Heart right ventricle (tissue), 16 donors: ENCODE results near the gene SFT2D3. TPM values are rescaled to one million over a fixed set of nuclear protein-coding genes. Genes with fewer than 3 reads are reported as not detected.

Source experiments
- ATAC-seq, 8 donors: fragments of 200-7000 bp; cut with Tn5 transposase; one replicate each; pipeline ENCODE4 v1.9.1; 2020; ENCODE audit warnings: mild to moderate bottlenecking in 8 of 8, moderate library complexity in 8 of 8, moderate number of reproducible peaks in 1 of 8
- DNase-seq, 2 donors: peaks; one replicate each; pipeline ENCODE4 v3.0.0-alpha.2; 2020
- H3K27ac ChIP-seq, 10 donors: fragments of 200-600 bp; sonication (generic) in 2 of 10; one replicate each; pipeline versions ENCODE4 v1.5.0 to v1.8.0; 2020 to 2022; ENCODE audit warnings: mild to moderate bottlenecking in 3 of 10
- H3K27me3 ChIP-seq, 7 donors: fragments of 200-600 bp; one replicate each; pipeline ENCODE4 v1.8.0; 2021 to 2022; ENCODE audit warnings: mild to moderate bottlenecking in 2 of 7
- H3K36me3 ChIP-seq, 9 donors: fragments of 200-600 bp; sonication (generic) in 1 of 9; one replicate each; pipeline versions ENCODE4 v1.5.0 to v1.8.0; 2020 to 2022; ENCODE audit warnings: mild to moderate bottlenecking in 2 of 9
- H3K4me1 ChIP-seq, 9 donors: fragments of 200-600 bp; sonication (generic) in 1 of 9; one replicate each; pipeline versions ENCODE4 v1.5.0 to v1.8.0; 2020 to 2022; ENCODE audit warnings: mild to moderate bottlenecking in 4 of 9
- H3K4me3 ChIP-seq, 10 donors: fragments of 200-600 bp; sonication (generic) in 2 of 10; one replicate each; pipeline versions ENCODE4 v1.5.0 to v1.8.0; 2020 to 2022; ENCODE audit warnings: mild to moderate bottlenecking in 7 of 10, moderate library complexity in 2 of 10
- H3K9me3 ChIP-seq, 11 donors: fragments of 200-600 bp in 10 of 11; sonication (generic) in 2 of 11; one replicate each; pipeline versions ENCODE4 v1.5.0 to v1.8.0; 2013 to 2022; ENCODE audit warnings: mild to moderate bottlenecking in 2 of 11, control low read depth in 1 of 11, moderate library complexity in 1 of 11
- WGBS, 2 donors: extraction: QIAGEN DNeasy Blood & Tissue Kit; methylation state at CpG; one replicate each; pipeline ENCODE4 v1.1.7; 2013; ENCODE audit warnings: inconsistent platforms in 1 of 2; 5-methylcytosine and 5-hydroxymethylcytosine counted together
- intact Hi-C, 10 donors: fragments of 100-400 bp; cut with DNase I; formaldehyde crosslinking; loops; one replicate each; pipeline versions ENCODE4 v1.11.1 to v1.14.2; 2022
- polyA plus RNA-seq, 2 donors: library from polyadenylated mRNA; stranded (reverse); fragments of 200-250 nt; gene quantifications; one replicate each; pipeline ENCODE4 v1.2.3, GENCODE V29; 2013
- total RNA-seq, 10 donors: library from RNA; stranded (reverse); fragmentation: NEBNext Ultra II Directional in 3 of 10; extraction: Animal tissue kit (Norgen Biotek cat#: 25700) in 3 of 10; gene quantifications; one replicate each; pipeline versions ENCODE4 v1.2.1 to v1.2.4, GENCODE V29; 2021 to 2023
- TF ChIP-seq, protein P1 (sequence below), 9 donors: fragments of 200-600 bp; sonication (generic) in 2 of 9; IDR thresholded peaks; one replicate each; pipeline versions ENCODE4 v1.5.0 to v1.8.0; 2021 to 2022; ENCODE audit warnings: antibody characterized with exemption in 9 of 9, mild to moderate bottlenecking in 5 of 9, moderate library complexity in 1 of 9
- donor health status: Arrhythmogenic right ventricular cardiomyopathy.
- donor health status: ischemic (EF 13 %, LVEDD 7.1; RV severe dilation, severe dysfunction).
- donor health status: healthy with polysubstance abuse.
- donor health status: DM: no; HTN: yes; CAD: no.
- donor health status: DM: no; HTN: no; CAD: no.
- donor health status: ischemic (EF 25% LVEDD 6.9; RV normal size, moderate dysfunction).
- donor health status: ischemic (EF 25% LVEDD 5.7; RV mildly dilated, moderate dysfunction).
- donor health status: healthy.
- donor health status: DM: yes; HTN: yes; CAD: no.
- donor health status: Ischemic cardiomyopathy.
- donor health status: ischemic (EF 35%, LVEDD 5.7; RV mildly dilated, moderate dysfunction).
- donor health status: nonischemic (EF 11% LVEDD 7.7; RV severe dilation, severe dysfunction).
- donor health status: DM: yes; HTN: yes; CAD: no.
- donor health status: PGD.
- donor health status: ischemic (EF 29% LVEDD 5.4; RV normal size, mild dysfunction).
- donor health status: nonischemic (EF 23%, LVEDD 6.1; RV moderate dilation, normal function).

SFT2D3 gene
- total and polyA plus RNA-seq, 12 donors, result 2.2 to 5.6 (median 3.4) TPM

DNA sequence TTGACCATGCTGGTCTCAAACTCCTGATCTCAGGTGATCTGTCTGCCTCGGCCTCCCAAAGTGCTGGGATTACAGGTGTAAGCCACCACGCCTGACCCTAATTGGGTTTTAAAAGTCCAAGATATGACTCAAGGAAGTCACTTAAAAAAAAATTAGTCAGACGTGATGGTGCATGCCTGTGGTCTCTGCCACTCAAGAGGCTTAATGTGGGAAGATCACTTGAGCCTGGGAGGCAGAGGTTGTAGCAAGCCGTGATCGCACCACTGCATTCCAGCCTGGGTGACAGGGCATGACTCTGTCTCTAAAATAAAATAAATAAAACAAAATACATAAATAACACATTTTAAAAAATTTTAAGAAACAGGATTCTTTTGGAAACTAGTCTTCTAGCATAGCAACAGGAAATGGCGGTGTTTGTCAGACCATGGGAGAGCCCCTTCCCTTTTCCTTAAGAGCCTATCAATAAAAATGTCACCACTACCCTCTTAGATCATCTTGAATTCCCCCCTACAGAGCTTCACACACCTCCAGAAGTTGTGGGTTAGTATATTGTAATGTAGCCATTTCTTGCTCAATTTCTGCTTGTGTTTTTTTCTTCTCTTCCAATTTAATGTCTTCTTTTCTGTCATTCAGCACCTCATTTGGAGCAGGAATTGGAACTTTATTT lies 20.1 kb downstream of the SFT2D3 start:
- H3K4me1 ChIP-seq, result peaks cover 0 to 35% (median 9%) of the 10 kb centered on the region in 9 donors
- peaks cover 7 to 97% (median 43%) of the 10 kb centered on the region in 9 donors for H3K36me3 ChIP-seq
- H3K27me3 ChIP-seq, result no peaks in the 10 kb centered on the region
- TF ChIP-seq, protein P1, sequence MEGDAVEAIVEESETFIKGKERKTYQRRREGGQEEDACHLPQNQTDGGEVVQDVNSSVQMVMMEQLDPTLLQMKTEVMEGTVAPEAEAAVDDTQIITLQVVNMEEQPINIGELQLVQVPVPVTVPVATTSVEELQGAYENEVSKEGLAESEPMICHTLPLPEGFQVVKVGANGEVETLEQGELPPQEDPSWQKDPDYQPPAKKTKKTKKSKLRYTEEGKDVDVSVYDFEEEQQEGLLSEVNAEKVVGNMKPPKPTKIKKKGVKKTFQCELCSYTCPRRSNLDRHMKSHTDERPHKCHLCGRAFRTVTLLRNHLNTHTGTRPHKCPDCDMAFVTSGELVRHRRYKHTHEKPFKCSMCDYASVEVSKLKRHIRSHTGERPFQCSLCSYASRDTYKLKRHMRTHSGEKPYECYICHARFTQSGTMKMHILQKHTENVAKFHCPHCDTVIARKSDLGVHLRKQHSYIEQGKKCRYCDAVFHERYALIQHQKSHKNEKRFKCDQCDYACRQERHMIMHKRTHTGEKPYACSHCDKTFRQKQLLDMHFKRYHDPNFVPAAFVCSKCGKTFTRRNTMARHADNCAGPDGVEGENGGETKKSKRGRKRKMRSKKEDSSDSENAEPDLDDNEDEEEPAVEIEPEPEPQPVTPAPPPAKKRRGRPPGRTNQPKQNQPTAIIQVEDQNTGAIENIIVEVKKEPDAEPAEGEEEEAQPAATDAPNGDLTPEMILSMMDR (IDR thresholded peaks at IDR 0.05), result no peak
- H3K9me3 ChIP-seq, result no peaks in the 10 kb centered on the region
- DNase-seq (no peak), ATAC-seq (no peak)
- intact Hi-C loops, result no loop called here
- H3K4me3 ChIP-seq, result no peak overlapping the region
- peak overlapping the region in 7 of 10 donors; percentile 61 to 77 (median 72) for H3K27ac ChIP-seq
- WGBS, 2 donors, result 88 to 90% methylated on average over 6 of the region's 6 CpGs

DNA sequence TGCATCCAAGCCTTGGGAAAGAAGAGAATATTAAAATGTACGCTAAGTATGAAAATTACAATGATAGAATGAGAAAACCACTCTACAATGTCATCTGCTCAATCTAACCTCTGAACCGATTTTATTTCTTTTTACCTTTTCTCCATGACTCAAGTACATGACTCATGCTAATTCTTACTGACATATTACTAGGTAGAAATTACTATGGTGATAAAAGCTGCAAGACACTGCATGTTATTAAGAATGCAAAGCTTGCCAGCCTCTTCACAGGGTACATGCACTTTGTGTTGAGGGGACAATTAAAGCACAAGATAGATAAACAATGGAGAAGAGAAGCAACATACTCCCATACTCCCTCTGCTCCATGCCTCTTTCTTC lies 20.7 kb downstream of the SFT2D3 start:
- Histone ChIP-seq H3K27me3 (no peaks in the 10 kb centered on the region), H3K4me3 (no peak overlapping the region), H3K36me3 (peaks cover 7 to 95% (median 39%) of the 10 kb centered on the region in 9 donors), H3K4me1 (peaks cover 0 to 40% (median 9%) of the 10 kb centered on the region in 9 donors), H3K27ac (peak overlapping the region in 9 of 10 donors; percentile 29 to 77 (median 70)), H3K9me3 (no peaks in the 10 kb centered on the region)
- intact Hi-C loops, result no loop called here
- TF ChIP-seq, protein P1 (IDR thresholded peaks at IDR 0.05), result no peak
- DNase-seq (no peak), ATAC-seq (peak in 1 of 8 donors; percentile 26)
- WGBS, 2 donors, result 92 to 93% methylated on average over 2 of the region's 2 CpGs

DNA sequence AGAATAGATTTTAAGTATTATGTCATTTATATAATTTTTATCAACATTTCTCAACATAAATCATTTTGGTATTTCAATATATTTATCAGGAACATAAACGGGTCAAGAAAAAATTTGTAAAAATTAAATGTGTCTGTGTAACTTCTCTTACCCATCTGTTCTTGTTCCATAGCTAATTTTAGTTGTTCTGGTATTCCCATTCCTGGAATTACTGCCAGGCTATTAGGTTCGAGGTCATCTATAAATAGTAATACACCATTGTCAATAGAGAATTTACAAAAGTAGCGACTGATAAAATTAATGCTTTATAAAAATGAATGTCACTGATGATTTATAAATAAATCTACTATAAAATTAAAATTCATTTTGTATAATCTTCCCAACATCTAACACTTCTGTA lies 21.5 kb downstream of the SFT2D3 start:
- Histone ChIP-seq H3K4me3 (no peak overlapping the region), H3K27ac (peak overlapping the region in 9 of 10 donors; percentile 29 to 77 (median 70)), H3K9me3 (no peaks in the 10 kb centered on the region), H3K27me3 (no peaks in the 10 kb centered on the region), H3K4me1 (peaks cover 0 to 40% (median 9%) of the 10 kb centered on the region in 9 donors), H3K36me3 (peaks cover 7 to 86% (median 37%) of the 10 kb centered on the region in 9 donors)
- no peak for DNase-seq
- intact Hi-C loops, result no loop called here
- ATAC-seq, result peak in 5 of 8 donors; percentile 37 to 84 (median 78)
- WGBS, 2 donors, result 52% methylated on average over 3 of the region's 3 CpGs
- TF ChIP-seq, protein P1 (IDR thresholded peaks at IDR 0.05), result no peak

DNA sequence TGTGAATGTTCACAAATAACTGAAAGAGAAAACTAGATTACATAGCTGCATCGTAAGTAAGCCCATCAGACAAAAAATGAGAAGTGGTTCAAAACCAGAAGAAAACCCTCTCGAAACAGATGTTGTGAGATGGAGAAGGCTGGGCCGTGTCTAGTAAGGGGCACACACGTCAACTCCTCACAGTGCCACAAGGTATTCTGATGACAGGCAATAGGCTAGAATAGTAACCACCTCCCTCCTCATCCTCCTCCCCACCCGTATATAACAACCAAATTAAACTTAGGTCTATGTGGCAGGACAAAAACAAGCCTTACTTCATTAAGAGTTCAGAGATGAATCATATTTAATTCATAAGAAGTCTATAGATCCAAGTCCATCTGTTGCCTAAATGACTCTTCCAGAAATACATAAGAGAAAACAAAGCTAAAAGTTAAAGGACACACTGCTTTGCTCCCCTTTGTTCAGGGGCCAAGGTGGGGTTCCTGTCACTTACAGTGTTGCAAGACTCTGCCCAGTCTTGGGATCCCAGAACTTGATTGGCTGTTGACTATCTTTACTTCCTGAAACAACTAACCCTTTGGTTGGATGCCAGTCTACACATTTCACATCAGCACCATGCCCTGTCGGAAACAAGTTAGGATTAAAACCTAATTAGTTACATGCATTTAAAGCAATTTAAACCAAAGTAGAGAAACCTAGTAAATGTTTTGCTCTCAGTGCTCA lies 25.0 kb downstream of the SFT2D3 start:
- Histone ChIP-seq H3K36me3 (peaks cover 0 to 51% (median 9%) of the 10 kb centered on the region in 9 donors), H3K27ac (peak overlapping the region in 6 of 10 donors; percentile 5 to 53 (median 22)), H3K4me3 (no peak overlapping the region), H3K9me3 (no peaks in the 10 kb centered on the region), H3K4me1 (peaks cover 0 to 47% (median 9%) of the 10 kb centered on the region in 9 donors), H3K27me3 (no peaks in the 10 kb centered on the region)
- DNase-seq (no peak), ATAC-seq (peak in 5 of 8 donors; percentile 23 to 69 (median 61))
- intact Hi-C loops, result no loop called here
- WGBS, 2 donors, result 54 to 66% methylated on average over 6 of the region's 6 CpGs
- TF ChIP-seq, protein P1 (IDR thresholded peaks at IDR 0.05), result no peak
